Measurements from ENCODE around the gene TTF2.

DNA sequence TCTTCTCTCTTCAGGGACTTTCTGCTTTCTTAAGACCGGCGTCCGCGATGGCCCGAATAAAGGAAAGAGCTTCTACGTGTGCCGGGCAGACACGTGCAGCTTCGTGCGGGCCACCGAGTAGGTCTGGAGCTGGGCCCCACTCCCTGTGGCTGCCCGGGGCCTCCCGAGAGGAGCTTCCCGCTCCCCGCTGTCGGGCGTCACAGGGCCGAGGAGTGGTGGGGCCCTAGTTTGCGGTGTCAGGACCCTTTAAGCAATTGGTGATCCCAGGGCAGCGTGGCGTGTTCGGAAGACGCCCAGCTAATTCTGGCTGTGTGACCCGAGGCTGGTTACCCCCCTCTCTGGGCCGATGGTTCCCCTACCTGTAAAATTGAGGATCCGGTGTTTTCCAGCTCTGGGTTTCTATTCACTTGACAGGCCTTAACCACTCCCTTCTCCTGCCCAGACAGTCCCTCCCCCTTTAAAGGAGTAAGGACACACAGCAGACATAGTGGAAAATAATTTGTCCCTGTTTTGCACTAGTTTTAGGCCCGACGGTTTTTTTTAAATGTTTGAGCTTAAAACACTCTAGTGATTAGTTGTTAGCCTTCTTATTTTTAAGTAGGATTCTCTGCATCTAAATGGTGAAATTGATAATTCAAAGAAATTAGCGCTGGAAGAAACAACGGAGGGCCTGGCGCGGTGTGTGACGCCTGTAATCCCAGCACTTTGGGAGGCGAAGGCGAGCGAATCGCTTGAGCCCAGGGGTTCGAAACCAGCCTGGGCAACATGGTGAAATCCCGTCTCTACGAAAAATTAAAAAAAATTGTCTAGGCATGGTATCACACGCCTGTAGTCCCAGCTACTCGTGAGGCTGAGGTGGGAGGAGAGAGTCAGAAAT is 553 bp downstream of the TTF2 start:
- no peak for TF ChIP-seq KDM1A (IDR thresholded peaks at IDR 0.05; ENCODE audit: borderline replicate concordance, low read length)
- TF ChIP-seq SUZ12 (IDR thresholded peaks at IDR 0.05; ENCODE audit: low read length): no peak
- TF ChIP-seq TAF1 (IDR thresholded peaks at IDR 0.05; ENCODE audit: low read depth, low read length): no peak; the same call in 1 of the 2 replicates
- TF ChIP-seq, protein P1, sequence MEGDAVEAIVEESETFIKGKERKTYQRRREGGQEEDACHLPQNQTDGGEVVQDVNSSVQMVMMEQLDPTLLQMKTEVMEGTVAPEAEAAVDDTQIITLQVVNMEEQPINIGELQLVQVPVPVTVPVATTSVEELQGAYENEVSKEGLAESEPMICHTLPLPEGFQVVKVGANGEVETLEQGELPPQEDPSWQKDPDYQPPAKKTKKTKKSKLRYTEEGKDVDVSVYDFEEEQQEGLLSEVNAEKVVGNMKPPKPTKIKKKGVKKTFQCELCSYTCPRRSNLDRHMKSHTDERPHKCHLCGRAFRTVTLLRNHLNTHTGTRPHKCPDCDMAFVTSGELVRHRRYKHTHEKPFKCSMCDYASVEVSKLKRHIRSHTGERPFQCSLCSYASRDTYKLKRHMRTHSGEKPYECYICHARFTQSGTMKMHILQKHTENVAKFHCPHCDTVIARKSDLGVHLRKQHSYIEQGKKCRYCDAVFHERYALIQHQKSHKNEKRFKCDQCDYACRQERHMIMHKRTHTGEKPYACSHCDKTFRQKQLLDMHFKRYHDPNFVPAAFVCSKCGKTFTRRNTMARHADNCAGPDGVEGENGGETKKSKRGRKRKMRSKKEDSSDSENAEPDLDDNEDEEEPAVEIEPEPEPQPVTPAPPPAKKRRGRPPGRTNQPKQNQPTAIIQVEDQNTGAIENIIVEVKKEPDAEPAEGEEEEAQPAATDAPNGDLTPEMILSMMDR (IDR thresholded peaks at IDR 0.05; ENCODE audit: control extremely low read depth in 1 of 3, insufficient read depth in 1 of 3, low read depth in 1 of 3, low read length in 3 of 3): no peak
- no peak for TF ChIP-seq JUN (IDR thresholded peaks at IDR 0.05; ENCODE audit: low read depth, low read length)
- no peak for TF ChIP-seq EP300 (IDR thresholded peaks at IDR 0.05; ENCODE audit: borderline replicate concordance in 1 of 2, low read depth in 2 of 2, low read length in 2 of 2)
- TF ChIP-seq GTF2F1 (IDR thresholded peaks at IDR 0.05; ENCODE audit: borderline replicate concordance, low read depth, low read length): no peak
- no peak for TF ChIP-seq EZH2 (IDR thresholded peaks at IDR 0.05; ENCODE audit: low read depth, low read length, severe bottlenecking)
- TF ChIP-seq POLR2AphosphoS5 (IDR thresholded peaks at IDR 0.05; ENCODE audit: low read depth, low read length): no peak
- no peak for TF ChIP-seq GABPA (IDR thresholded peaks at IDR 0.05; ENCODE audit: borderline replicate concordance, insufficient read depth, low read length)
- TF ChIP-seq POLR2A (IDR thresholded peaks at IDR 0.05; ENCODE audit: control extremely low read depth in 1 of 2, low read depth in 2 of 2, low read length in 2 of 2): no peak
